Effector memory CD4-positive, alpha-beta T cell (primary cell): ENCODE data around the gene DSTYK.

Experiments used
- DNase-seq, 3 donors: peaks; one replicate each; pipeline ENCODE4 v3.0.0-alpha.2; 2020
- H3K27ac ChIP-seq: 2 replicates; pipeline ENCODE4 v1.7.0; 2013; ENCODE audit warnings: mild to moderate bottlenecking, low read length, moderate library complexity; ENCODE audit not compliant: insufficient read depth, poor library complexity, severe bottlenecking
- H3K27me3 ChIP-seq: replicated peaks from 2 replicates; pipeline ENCODE4 v1.7.0; 2013; ENCODE audit warnings: mild to moderate bottlenecking, low read length; ENCODE audit not compliant: insufficient read depth, control insufficient read depth, poor library complexity, severe bottlenecking
- H3K36me3 ChIP-seq: 2 replicates; pipeline ENCODE4 v1.7.0; 2013; ENCODE audit warnings: mild to moderate bottlenecking, low read length, moderate library complexity; ENCODE audit not compliant: control insufficient read depth, insufficient read depth
- H3K4me1 ChIP-seq: 2 replicates; pipeline ENCODE4 v1.7.0; 2013; ENCODE audit warnings: low read length, mild to moderate bottlenecking; ENCODE audit not compliant: control insufficient read depth, insufficient read depth, poor library complexity, severe bottlenecking
- H3K4me3 ChIP-seq: 2 replicates; pipeline ENCODE4 v1.7.0; 2013; ENCODE audit warnings: low read length, low read depth, mild to moderate bottlenecking; ENCODE audit not compliant: insufficient read depth, poor library complexity, severe bottlenecking
- H3K9me3 ChIP-seq: 2 replicates; pipeline ENCODE4 v1.7.0; 2013; ENCODE audit warnings: mild to moderate bottlenecking, low read length, moderate library complexity; ENCODE audit not compliant: control insufficient read depth

DSTYK gene

GRCh38 chr1:205140113-205140512 lies 71.4 kb downstream of the DSTYK start:
- Histone ChIP-seq H3K36me3 (no peaks in the 10 kb centered on the region), H3K9me3 (no peaks in the 10 kb centered on the region), H3K27ac (no peak overlapping the region), H3K27me3 (no peaks in the 10 kb centered on the region), H3K4me3 (no peak overlapping the region), H3K4me1 (peaks cover 7% of the 10 kb centered on the region)
- no peak for DNase-seq

GRCh38 chr1:205137901-205138300 lies 73.6 kb downstream of the DSTYK start:
- no peaks in the 10 kb centered on the region for H3K9me3 ChIP-seq
- H3K36me3 ChIP-seq, result no peaks in the 10 kb centered on the region
- H3K27me3 ChIP-seq, result no peaks in the 10 kb centered on the region
- peaks cover 7% of the 10 kb centered on the region for H3K4me1 ChIP-seq
- DNase-seq, result no peak
- no peak overlapping the region for H3K27ac ChIP-seq
- no peak overlapping the region for H3K4me3 ChIP-seq

- H3K4me1 ChIP-seq, result no peaks in the 10 kb centered on the region
- H3K9me3 ChIP-seq, result no peaks in the 10 kb centered on the region
- no peaks in the 10 kb centered on the region for H3K36me3 ChIP-seq
- H3K27ac ChIP-seq, result no peak overlapping the region
- no peak for DNase-seq
- H3K4me3 ChIP-seq, result no peak overlapping the region
- H3K27me3 ChIP-seq, result no peaks in the 10 kb centered on the region
Observed at GRCh38 chr1:205133287-205133686, 78.2 kb downstream of the DSTYK start.

DNA sequence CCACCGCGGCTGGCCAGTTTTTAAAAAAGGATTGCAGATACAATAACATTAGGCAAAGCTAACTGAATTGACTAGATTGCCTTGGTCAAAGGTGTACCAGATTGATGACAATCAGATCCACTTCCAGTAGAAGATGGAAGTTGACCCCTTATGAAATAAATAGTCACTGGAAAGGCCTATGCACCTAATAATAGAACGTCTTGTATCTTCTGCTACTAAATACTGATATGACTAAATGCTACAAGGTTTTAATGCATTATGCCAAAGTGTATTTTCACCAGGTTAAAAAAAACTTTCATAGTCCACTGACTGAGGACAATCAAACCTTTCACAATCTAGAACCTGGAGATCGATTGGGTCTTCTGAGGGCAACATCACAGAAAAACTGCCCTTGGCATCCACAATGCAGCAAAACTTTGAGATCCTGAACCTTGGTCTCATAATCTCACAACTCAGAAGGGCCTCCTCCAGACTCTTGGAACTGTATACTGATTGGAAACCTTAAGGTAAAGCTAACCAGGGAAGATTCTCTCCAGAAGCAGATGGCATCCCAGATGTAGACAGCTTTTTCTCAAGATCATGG lies 82.0 kb downstream of the DSTYK start:
- no peaks in the 10 kb centered on the region for H3K27me3 ChIP-seq
- H3K36me3 ChIP-seq, result no peaks in the 10 kb centered on the region
- H3K4me1 ChIP-seq, result no peaks in the 10 kb centered on the region
- DNase-seq, result no peak
- no peaks in the 10 kb centered on the region for H3K9me3 ChIP-seq
- H3K4me3 ChIP-seq, result no peak overlapping the region
- no peak overlapping the region for H3K27ac ChIP-seq

DNA sequence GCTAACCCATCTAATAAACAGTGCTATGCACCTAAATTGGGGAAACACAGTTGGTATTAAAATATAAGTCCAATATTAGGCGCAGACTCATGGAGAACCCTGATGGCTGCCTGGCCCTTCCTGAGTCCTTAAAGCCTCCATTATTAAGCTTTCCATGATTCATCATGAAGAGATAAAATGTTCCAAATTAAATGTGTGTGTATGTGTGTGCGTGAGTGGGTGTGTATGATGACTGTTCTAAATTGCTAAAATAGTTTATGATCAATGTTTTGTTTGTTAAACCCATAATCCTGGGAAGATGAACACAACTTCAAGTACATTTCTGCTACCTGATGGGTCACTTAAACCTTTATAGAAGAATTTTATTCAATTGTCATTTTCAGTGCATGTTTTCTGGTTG lies 83.5 kb downstream of the DSTYK start:
- no peaks in the 10 kb centered on the region for H3K36me3 ChIP-seq
- H3K27ac ChIP-seq, result no peak overlapping the region
- H3K27me3 ChIP-seq, result no peaks in the 10 kb centered on the region
- no peak overlapping the region for H3K4me3 ChIP-seq
- H3K4me1 ChIP-seq, result peaks cover under 1% of the 10 kb centered on the region
- DNase-seq, result no peak
- H3K9me3 ChIP-seq, result no peaks in the 10 kb centered on the region

DNA sequence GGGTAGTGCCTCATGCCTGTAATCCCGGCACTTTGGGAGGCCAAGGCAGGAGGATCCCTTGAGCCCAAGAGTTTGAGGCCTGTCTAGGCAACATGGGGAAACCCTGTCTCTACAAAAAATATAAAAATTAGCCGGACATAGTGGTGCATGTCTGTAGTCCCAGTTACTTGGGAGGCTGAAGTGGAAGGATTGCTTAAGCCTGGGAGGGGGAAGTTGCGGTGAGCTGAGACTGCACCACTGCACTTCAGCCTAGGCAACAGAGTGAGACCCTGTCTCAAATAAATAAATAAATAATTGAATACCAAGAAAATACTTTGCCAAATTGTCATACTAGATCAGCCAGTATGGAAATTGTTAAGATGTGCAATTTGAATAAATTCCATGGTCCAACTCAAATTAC lies 83.9 kb downstream of the DSTYK start:
- Histone ChIP-seq H3K4me1 (peaks cover 4% of the 10 kb centered on the region), H3K27me3 (no peaks in the 10 kb centered on the region), H3K4me3 (no peak overlapping the region), H3K9me3 (no peaks in the 10 kb centered on the region), H3K27ac (no peak overlapping the region), H3K36me3 (no peaks in the 10 kb centered on the region)
- no peak for DNase-seq

GRCh38 chr1:205124726-205125125 lies 86.8 kb downstream of the DSTYK start:
- H3K4me1 ChIP-seq, result peaks cover 18% of the 10 kb centered on the region
- no peaks in the 10 kb centered on the region for H3K27me3 ChIP-seq
- no peak overlapping the region for H3K4me3 ChIP-seq
- no peak overlapping the region for H3K27ac ChIP-seq
- no peaks in the 10 kb centered on the region for H3K36me3 ChIP-seq
- no peaks in the 10 kb centered on the region for H3K9me3 ChIP-seq
- no peak for DNase-seq

DNA sequence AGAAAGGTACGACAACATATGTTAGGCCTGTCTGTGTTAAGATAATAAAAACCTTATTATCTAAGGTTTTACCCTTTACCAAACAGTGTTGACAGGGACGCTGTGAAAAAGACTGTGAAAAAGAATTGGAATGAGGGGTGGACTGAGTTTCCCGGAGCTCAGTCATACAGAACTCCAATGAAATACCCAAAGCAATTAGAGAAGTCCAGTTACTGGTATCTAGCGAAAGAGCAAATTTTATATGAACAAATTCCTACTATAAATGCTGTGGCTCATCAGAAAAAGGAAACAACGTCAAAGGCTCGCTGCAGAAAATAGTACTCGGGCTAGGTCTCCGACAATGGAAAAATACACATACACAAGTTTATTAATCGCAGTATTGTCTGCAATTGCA lies 89.0 kb downstream of the DSTYK start:
- no peak for DNase-seq

GRCh38 chr1:205121660-205122488 lies 89.6 kb downstream of the DSTYK start, which contains the start of gene RBBP5:
TSS of gene RBBP5 (minus strand) at chr1:205121978. CDS start at chr1:205121873, 105 bp downstream.
- Histone ChIP-seq H3K27me3 (no peaks in the 10 kb centered on the region), H3K4me1 (peaks cover 21% of the 10 kb centered on the region), H3K9me3 (no peaks in the 10 kb centered on the region), H3K4me3 (peak within 1 kb of the TSS; percentile 88), H3K36me3 (no peaks in the 10 kb centered on the region), H3K27ac (peak within 1 kb of the TSS; percentile 95)
- peak; percentile 87 to 92 (median 91) for DNase-seq

More for the DNA sequence above, 89.0 kb downstream of the DSTYK start:
- Histone ChIP-seq H3K36me3 (no peaks in the 10 kb centered on the region), H3K27ac (peak overlapping the region; percentile 95), H3K27me3 (no peaks in the 10 kb centered on the region), H3K4me1 (peaks cover 21% of the 10 kb centered on the region), H3K9me3 (no peaks in the 10 kb centered on the region), H3K4me3 (peak overlapping the region; percentile 88)

GRCh38 chr1:205118752-205119151 lies 92.8 kb downstream of the DSTYK start:
- peaks cover 13% of the 10 kb centered on the region for H3K36me3 ChIP-seq
- H3K9me3 ChIP-seq, result no peaks in the 10 kb centered on the region
- DNase-seq, result no peak
- H3K27ac ChIP-seq, result no peak overlapping the region
- H3K4me3 ChIP-seq, result no peak overlapping the region
- H3K27me3 ChIP-seq, result no peaks in the 10 kb centered on the region
- H3K4me1 ChIP-seq, result peaks cover 21% of the 10 kb centered on the region
